ENCODE measurements around the gene NAPG.
"Not testable (repeated sequence)": the region's sequence is repeated elsewhere in the genome, so short reads cannot be mapped to it uniquely, and the experiment has no call there.

The NAPG gene

DNA sequence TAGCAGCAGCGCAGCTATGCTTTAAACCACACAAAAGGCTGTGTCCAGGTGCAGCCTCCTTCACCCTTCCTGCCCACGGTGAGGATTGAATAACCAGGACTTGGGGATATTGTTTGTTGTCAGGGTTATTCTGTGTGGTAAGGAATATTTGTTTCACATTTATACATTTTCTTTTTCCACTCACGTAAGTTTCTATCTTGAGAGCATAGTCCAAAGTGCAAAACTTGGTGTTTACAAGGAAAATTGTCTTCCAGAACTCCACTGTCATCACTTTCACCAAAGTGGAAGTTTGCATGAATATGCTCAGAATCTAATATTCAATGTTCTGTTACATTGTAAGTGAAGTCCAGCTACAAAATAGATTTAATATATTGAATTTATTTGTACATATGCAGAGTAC, 26.4 kb downstream of the NAPG start:
- DNase-seq (ENCODE audit: extremely low read depth, insufficient read length): no peak
- no peaks in the 10 kb centered on the region for H3K27me3 ChIP-seq (replicated peaks; ENCODE audit: control insufficient read depth, insufficient read depth, low read length)
- H3K4me3 ChIP-seq (replicated peaks; ENCODE audit: low read depth, low read length): no peak overlapping the region
- H3K36me3 ChIP-seq (ENCODE audit: control insufficient read depth, insufficient read depth, low read length): peaks cover 16% of the 10 kb centered on the region
- TF ChIP-seq, protein P1, sequence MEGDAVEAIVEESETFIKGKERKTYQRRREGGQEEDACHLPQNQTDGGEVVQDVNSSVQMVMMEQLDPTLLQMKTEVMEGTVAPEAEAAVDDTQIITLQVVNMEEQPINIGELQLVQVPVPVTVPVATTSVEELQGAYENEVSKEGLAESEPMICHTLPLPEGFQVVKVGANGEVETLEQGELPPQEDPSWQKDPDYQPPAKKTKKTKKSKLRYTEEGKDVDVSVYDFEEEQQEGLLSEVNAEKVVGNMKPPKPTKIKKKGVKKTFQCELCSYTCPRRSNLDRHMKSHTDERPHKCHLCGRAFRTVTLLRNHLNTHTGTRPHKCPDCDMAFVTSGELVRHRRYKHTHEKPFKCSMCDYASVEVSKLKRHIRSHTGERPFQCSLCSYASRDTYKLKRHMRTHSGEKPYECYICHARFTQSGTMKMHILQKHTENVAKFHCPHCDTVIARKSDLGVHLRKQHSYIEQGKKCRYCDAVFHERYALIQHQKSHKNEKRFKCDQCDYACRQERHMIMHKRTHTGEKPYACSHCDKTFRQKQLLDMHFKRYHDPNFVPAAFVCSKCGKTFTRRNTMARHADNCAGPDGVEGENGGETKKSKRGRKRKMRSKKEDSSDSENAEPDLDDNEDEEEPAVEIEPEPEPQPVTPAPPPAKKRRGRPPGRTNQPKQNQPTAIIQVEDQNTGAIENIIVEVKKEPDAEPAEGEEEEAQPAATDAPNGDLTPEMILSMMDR (IDR thresholded peaks at IDR 0.05; ENCODE audit: insufficient read depth, low read length, poor library complexity, severe bottlenecking): no peak

DNA sequence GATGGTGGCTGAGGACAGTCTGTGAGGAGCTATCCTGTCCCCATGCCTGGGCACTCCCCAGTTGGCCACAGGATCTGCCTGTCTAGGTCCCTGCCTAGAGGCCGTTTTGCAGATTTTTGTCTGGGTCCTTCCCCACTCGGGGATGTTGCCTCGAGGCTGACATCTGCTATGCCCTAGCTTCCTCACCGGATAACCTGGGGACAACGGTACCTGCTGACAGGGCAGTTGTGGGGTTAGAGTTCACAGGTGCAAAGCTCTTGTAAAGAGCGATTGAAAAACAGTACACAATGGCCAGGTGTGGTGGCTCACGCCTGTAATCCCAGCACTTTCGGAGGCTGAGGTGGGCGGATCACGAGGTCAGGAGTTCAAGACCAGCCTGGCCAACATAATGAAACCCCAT, 30.4 kb downstream of the NAPG start:
- DNase-seq (ENCODE audit: extremely low read depth, insufficient read length); H3K27me3 ChIP-seq (replicated peaks; ENCODE audit: control insufficient read depth, insufficient read depth, low read length); H3K4me3 ChIP-seq (replicated peaks; ENCODE audit: low read depth, low read length): not testable (repeated sequence)
- peaks cover 12% of the 10 kb centered on the region for H3K36me3 ChIP-seq (ENCODE audit: control insufficient read depth, insufficient read depth, low read length)

DNA sequence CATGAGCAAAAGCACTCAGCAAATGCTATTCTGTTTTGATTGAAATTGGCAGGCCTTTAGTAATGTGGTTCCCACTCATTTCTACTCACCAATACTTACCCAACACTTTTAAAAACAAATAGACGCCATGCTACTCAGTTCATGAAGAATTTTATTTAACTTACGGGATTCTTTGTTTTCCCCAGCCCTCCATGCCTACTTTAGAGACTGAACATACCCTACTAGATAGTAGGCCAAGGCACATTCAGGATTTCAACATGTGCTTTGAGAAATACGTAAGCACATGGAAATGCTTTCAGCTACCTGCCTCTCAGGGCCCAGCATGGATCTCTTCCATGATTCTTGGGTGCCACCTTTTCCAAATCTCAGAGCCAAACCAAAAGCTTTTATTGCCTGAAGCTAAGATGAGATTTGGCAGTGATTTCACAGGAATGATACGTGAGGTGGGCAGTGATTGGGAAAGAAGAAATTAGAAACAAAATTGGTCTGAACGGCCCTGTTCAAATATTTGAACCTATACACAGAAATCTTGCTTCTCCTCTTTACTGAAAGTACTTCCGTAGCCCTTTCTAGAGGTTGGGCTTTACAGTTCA, 31.4 kb downstream of the NAPG start:
- Histone ChIP-seq H3K27me3 (replicated peaks; ENCODE audit: control insufficient read depth, insufficient read depth, low read length) (no peaks in the 10 kb centered on the region), H3K36me3 (ENCODE audit: control insufficient read depth, insufficient read depth, low read length) (peaks cover 12% of the 10 kb centered on the region), H3K4me3 (replicated peaks; ENCODE audit: low read depth, low read length) (no peak overlapping the region)
- no peak for DNase-seq (ENCODE audit: extremely low read depth, insufficient read length)
- TF ChIP-seq, protein P1 (IDR thresholded peaks at IDR 0.05; ENCODE audit: insufficient read depth, low read length, poor library complexity, severe bottlenecking): no peak

DNA sequence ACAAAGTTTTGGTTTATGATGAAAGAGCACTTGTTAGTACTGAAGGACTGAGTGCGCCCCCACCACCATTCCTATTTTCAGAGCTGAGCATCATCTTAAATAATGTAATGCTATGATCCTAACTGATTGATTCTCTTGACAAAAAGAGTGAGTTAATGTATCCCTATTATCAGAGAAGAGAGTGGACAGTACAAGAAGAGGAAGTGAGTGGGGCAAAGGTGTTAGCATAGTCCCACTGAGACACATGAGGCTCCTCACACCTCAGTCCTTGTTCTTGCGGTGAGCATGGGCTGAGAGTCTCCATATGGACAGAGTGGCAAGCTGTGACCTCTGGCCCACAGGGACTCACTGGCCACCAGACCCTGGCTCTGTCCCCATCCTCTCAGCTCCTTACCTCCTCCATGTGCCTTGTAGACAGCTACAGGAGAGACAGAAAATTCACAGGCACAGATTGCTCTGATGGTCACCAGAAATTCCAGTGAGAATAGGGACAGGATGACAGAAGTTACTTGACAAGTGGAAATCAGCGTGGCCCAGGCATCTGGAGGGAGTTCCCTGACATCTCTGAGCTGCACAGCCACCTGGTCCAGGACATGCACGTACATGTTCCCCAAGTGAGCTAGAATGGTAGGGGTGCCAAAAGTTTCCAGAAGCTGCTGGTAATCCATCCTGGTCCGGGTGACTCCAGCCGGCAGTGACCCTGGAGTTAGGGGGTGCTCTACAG, 32.6 kb downstream of the NAPG start:
- TF ChIP-seq, protein P1 (IDR thresholded peaks at IDR 0.05; ENCODE audit: insufficient read depth, low read length, poor library complexity, severe bottlenecking): no peak
- no peak overlapping the region for H3K4me3 ChIP-seq (replicated peaks; ENCODE audit: low read depth, low read length)
- peaks cover 11% of the 10 kb centered on the region for H3K36me3 ChIP-seq (ENCODE audit: control insufficient read depth, insufficient read depth, low read length)
- no peak for DNase-seq (ENCODE audit: extremely low read depth, insufficient read length)
- H3K27me3 ChIP-seq (replicated peaks; ENCODE audit: control insufficient read depth, insufficient read depth, low read length): no peaks in the 10 kb centered on the region

DNA sequence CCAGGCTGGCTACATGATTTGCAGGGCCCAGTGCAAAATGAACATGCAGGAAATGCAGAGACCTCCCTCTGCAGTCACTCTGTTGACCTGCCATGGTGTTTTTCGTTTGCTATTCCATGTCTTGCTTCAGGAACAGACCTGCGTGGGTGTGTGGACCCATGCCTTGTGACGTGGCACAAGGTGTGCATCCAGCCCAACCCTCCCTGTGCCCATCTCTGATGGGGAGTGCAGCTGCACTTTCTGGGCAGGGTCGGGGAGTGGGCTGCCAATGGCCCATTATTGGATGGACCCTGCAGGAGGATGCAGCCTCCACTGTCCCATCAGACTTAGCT, 33.1 kb downstream of the NAPG start:
- no peak for DNase-seq (ENCODE audit: extremely low read depth, insufficient read length)
- Histone ChIP-seq H3K27me3 (replicated peaks; ENCODE audit: control insufficient read depth, insufficient read depth, low read length) (no peaks in the 10 kb centered on the region), H3K36me3 (ENCODE audit: control insufficient read depth, insufficient read depth, low read length) (peaks cover 11% of the 10 kb centered on the region), H3K4me3 (replicated peaks; ENCODE audit: low read depth, low read length) (no peak overlapping the region)
- TF ChIP-seq, protein P1 (IDR thresholded peaks at IDR 0.05; ENCODE audit: insufficient read depth, low read length, poor library complexity, severe bottlenecking): no peak

DNA sequence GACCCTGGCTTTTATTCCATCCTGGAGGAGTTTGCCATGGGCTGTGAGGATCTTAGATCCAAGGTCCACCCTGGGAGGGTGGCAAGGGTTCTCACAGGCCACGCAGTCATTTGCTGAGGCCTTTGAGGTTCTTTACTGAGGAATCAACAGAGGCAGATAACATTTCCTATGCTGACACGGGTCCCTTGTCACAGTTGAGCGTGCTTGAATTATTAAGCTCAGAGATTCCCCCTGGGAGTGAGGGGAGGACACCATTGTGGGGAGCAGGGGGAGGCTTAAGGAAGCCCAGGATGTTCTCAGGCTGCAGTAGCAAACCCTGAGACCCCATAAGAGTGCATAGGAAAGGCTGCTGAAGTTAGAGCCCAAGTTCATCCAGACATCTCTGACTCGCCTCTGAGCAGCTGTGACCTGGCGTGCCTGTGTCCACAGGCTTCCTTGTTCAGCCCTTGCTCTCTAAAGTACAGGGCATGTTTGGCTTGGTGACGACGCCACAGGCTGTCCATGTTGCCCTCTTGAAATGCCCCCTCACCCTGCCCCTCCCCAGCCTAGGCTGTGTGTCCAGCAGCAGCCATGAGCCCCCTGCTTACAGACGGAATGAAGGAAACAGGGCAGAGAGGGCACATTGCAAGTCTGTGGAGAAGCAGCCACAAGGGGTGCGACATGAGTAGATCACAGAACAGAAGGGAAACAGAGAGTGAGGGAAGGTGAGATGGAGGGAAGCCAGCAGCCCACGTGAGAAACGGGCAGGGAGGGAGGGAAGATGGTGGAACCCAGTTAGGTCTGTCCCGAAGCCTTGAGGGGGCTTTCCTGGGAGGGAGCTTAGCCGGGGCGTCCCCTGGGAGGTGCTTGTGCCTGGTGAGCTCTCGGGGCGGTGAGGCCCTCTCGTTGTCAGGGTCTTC, 34.0 kb downstream of the NAPG start:
- DNase-seq (ENCODE audit: extremely low read depth, insufficient read length): peak; percentile 56
- Histone ChIP-seq H3K36me3 (ENCODE audit: control insufficient read depth, insufficient read depth, low read length) (peaks cover 6% of the 10 kb centered on the region), H3K27me3 (replicated peaks; ENCODE audit: control insufficient read depth, insufficient read depth, low read length) (no peaks in the 10 kb centered on the region), H3K4me3 (replicated peaks; ENCODE audit: low read depth, low read length) (peak overlapping the region; percentile 38)
- TF ChIP-seq, protein P1 (IDR thresholded peaks at IDR 0.05; ENCODE audit: insufficient read depth, low read length, poor library complexity, severe bottlenecking): peak; percentile 8

Measured in GM06990 (cell line).